HG02759 (cell line): ENCODE results near the gene TMCO1.
"Not testable (repeated sequence)": the region's sequence is repeated elsewhere in the genome, so short reads cannot be mapped to it uniquely, and the experiment has no call there.

Experiments
- ATAC-seq: cut with Tn5 transposase; IDR thresholded peaks from one replicate; pipeline ENCODE4 v1.9.1; 2021; ENCODE audit warnings: mild to moderate bottlenecking, moderate library complexity; ENCODE audit not compliant: unreplicated experiment

TMCO1 gene, protein sequence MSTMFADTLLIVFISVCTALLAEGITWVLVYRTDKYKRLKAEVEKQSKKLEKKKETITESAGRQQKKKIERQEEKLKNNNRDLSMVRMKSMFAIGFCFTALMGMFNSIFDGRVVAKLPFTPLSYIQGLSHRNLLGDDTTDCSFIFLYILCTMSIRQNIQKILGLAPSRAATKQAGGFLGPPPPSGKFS

DNA sequence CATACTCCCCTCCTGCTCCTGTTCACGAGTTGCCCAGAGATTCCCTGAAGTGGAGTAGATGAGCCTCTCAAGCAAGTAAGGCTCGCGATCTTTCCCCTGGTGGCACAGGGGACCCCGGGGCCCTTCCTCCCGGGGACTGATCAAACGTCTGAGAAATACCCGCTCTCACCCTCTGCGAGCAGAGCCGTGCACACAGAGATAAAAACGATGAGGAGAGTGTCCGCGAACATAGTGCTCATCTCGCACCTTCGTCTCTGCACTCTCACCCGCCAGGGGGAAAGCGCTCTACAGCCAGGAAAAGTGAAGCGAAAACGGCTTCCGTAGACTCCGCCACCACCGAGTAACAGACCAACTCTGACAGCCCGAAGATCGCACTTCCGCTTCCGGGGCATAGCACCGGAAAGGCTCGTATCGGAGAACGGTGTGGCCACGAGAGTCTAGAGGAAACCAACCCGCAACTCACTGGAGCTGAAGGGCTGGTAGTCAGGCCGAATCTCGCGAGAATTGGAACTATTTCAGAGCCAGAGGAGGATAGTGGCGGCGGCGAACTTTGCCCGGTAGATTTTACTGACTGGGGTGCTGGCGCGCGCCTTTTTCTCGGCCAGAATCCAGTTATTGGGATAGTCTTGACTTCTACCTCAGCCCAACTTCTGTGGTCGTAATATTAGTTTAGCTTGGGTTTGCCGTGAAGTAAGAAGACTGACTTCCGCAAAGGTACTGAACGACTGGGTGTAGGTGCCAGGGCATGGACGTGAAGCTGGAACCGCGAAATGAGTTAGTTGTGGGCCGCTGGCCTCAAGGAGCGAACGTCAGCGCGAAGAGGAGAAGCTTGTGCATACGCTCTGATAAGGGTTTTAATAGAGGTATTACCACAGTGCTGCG, at the start of gene TMCO1:
Gene TMCO1 (minus strand): TSS at position 356 of the 882 bp plus-strand sequence. CDS start 117 bp downstream, at position 239.
- ATAC-seq = peak; percentile 99

DNA sequence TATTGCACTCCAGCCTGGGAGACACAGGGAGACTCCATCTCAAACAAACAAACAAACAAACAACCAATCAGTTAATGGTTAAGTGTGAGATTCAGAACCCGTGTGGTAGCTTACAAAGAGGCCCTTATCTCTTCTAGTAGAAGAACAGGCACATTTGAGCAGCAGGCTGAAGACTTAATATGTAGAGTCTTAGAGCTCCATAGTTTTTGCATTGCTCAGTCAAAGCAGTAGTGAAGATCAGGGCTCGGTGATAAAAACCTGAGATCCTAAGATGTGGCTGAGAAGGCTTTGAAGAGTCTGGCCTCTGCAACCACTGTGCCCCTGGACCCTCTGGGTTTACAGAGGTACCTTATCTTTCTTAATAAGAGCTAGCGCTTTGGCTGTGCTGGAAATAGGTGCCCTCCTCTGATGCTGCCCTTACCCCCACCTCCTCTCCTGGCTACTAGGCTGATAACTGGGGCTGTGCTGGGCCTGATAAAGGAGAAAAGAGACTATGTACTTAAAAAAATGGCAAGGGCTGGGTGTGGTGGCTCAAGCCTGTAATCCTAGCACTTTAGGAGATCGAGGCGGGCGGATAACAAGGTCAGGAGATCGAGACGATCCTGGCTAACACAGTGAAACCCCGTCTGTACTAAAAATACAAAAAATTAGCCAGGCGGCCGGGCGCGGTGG, 48.3 kb upstream of the TMCO1 start:
- ATAC-seq = no peak

DNA sequence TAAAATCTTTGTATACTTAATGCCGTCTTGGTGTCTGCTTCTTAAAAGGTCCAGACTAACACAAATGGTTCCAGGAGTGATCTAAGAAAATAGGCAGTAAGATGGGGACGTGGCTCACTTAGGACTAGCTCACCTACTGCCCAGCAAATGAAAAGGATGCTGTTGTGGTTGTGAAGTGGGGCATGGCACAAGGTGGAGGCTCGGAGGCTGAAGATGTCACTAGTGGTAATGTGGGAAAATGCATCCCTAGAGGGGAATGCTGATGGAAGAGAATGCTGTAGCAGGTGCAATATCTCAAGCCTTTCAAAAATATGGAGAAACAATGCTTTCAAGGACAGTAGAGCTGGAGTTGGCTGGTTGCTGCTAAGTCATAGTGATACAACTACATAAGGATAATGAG, 47.5 kb upstream of the TMCO1 start:
- ATAC-seq = no peak

DNA sequence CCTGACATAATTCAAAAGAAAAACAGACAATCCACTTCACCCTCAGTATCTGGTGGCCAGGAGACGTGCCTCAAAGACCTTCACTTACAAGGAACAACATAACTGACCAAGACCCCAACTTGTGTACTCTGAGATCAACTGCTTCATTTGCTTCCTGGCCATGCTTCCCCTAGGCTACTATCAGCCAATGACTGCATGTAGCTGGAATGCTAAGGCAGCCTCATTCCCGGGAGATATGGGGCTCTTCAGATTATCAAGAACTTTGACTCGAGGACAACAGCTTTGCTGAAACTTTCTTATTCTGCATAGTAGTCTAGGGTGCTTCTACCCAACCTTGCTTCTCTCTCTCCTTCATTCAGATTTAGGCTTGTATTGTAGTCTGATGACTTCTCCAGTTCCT, 47.1 kb upstream of the TMCO1 start:
- no peak for ATAC-seq

DNA sequence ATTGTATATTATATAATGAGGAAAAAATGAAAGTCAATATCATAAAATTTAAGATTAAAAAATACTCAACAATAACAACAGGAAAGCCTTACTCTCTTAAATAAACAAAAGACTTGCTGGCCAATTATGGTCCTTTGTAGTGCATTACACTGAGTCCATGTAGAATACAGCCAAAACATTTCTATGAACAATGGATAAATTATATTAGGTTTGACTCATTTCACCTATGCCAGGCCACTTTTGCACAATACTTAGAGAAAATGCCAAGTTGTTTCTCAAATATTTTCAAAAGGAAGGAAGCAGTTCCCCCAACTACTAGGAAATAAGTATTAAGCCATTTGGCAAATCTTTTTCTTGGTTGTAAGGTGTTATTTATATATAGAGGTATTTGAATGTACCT, 38.9 kb upstream of the TMCO1 start:
- ATAC-seq = no peak

DNA sequence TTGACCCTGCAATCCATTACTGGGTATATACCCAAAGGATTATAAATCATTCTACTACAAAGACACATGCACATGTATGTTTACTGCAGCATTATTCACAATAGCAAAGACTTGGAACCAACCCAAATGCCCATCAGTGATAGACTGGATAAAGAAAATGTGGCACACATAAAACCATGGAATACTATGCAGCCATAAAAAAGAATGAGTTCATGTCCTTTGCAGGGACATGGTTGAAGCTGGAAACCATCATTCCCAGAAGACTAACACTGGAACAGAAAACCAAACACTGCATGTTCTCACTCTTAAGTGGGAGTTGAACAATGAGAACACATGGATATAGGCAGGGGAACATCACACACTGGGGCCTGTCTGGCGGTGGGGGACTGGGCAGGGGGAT, 35.8 kb upstream of the TMCO1 start:
- not testable (repeated sequence) for ATAC-seq

DNA sequence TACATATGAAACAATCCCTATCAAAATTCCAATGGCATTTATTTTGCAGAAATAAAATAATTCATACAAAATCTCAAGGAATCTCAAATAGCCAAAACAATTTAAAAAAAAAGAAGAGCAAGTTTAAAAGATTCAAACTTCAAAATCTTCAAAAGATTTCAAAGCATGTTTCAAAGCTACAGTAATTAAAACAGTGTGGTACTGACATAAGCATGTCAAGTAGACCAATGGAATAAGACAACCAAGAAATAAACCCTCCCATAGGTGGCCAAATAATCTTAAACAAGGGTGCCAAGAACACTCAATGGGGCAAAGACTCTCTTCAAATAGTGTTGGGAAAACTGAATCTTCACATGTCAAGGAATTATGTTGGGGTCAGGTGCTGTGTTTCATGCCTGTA, 30.7 kb upstream of the TMCO1 start:
- ATAC-seq = no peak

DNA sequence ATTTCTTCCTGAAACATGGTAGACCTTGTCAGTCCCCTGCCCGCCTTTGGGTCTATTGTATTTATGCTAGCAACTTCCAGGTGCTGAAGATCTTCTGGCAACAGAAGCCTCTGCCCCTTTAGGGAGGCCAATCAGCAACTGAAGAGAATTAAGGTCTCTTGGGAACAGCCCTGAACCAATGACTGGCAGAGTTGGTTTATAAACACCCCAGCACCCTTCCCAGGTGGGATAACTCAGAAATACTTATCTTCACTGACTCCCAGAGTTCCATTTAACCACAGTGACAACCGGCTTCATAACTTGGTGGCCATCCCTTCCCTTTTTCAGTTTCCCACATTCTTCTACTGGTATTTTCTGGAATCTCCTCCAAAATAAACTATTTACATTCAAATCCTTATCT, 27.2 kb upstream of the TMCO1 start:
- no peak for ATAC-seq

DNA sequence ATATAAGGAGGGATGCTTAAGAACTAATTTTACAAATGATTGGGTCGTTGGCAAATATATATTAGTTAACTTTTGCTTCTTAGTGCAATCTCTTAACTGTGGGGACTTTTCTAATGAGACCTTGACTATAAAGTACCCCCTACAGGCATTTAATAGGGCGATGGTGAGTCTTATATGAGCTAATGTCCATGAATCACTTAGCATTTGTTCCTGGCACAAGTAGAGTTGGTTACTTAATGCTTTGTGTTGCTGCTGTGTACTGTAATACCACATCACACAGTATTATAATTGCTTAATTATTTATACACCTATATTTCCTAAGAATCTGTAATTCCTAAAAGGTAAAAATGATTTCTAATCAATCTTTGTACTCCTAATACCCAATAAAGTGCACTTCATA, 25.3 kb upstream of the TMCO1 start:
- ATAC-seq = no peak

DNA sequence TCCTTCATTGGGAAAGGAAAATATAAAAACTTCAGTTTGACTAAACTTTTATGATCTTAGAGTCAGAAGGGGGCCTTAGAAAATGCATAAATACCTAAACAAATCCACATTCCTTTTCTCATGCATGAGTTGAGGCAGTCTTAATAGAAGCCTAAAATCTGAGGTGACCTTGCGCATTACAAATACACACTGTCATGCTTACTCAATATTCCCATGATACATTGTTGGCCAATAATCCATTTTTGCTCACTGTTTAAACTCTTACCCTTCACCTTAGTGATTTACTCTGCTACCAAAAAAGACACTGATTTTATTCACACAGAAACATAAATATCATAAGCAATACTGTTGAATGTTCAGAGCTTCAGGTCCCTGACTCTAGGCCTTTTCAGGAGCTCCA, 19.1 kb upstream of the TMCO1 start:
- no peak for ATAC-seq

DNA sequence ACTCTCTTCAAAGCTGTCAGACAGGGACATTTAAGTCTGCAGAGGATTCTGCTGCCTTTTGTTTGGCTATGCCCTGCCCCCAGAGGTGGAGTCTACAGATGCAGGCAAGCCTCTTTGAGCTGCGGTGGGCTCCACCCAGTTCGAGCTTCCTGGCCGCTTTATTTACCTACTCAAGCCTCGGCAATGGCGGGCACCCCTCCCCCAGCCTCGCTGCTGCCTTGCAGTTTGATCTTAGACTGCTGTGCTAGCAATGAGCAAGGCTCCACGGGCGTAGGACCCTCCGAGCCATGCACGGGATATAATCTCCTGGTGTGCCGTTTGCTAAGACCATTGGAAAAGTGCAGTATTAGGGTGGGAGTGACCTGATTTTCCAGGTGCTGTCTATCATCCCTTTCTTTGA, 14.9 kb upstream of the TMCO1 start:
- ATAC-seq = not testable (repeated sequence)

DNA sequence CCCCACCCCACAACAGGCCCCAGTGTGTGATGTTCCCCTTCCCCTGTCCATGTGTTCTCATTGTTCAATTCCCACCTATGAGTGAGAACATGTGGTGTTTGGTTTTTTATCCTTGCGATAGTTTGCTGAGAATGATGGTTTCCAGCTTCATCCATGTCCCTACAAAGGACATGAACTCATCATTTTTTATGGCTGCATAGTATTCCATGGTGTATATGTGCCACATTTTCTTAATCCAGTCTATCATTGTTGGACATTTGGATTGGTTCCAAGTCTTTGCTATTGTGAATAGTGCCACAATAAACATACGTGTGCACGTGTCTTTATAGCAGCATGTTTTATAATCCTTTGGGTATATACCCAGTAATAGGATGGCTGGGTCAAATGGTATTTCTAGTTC, 9.5 kb upstream of the TMCO1 start:
- ATAC-seq = not testable (repeated sequence)

DNA sequence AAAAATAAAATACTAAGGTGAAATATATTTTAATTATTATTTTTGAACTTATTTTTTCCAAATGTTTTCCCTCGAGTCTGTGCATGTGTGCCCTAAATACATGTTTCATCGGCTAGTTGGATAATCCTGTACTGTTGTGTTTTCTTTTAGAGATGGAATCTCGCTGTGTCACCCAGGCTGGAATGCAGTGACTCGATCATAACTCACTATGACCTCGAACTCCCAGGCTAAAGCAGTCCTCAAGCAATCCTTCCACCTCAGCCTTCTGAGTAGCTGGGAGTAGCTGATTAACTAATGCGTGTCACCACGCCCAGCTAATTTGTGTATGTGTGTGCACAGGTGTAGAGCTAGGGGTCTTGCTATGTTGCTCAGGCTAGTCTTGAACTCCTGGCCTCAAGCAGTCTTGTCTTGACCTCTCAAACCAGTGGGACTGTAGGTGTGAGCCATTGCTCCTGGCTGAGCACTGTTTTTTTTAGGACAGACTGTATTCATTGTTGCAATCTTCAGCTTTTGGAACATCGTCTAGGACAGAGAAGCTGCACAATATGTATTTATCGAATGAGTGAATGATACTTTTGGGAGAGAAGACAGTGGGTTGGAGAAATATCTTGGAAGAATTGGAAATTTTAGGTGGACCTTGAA, 4.8 kb upstream of the TMCO1 start:
- no peak for ATAC-seq

DNA sequence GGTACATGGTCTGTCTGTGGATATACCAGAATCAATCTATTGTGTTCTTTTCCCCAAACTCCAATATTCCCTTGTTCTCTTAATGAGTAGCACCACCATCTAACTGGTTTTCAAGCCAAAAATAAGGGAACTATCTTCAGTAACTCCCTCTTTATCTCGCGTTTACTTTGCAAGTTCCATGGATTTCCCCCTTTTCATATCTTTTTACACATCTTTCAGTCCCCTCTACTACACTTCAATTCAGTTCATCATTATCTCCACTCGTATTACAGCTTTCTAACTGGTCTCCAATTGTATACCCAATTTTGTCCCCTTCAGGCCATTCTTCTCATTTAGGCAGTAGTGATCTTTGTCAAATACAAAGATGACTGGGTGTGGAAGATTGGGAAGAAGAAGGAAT, 4.1 kb upstream of the TMCO1 start:
- ATAC-seq = no peak

DNA sequence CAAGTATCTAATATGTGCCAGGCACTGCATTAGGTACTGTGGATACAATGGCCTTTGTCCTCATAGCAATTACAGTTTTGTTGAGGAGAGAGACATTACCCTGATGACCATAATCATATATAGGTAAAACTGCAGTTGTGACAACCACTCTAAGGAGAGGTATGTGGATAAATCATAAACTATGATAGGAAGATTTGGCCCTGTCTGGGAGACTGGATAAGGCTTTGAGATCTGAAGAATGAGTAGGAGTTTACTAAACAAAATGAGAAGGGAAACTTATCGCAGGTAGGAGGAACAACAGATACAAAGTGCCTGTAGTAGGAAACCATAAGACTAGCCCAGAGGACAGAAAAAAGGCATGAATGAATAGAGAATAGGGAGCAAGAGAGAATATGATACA, 4.4 kb downstream of the TMCO1 start:
- ATAC-seq = no peak

DNA sequence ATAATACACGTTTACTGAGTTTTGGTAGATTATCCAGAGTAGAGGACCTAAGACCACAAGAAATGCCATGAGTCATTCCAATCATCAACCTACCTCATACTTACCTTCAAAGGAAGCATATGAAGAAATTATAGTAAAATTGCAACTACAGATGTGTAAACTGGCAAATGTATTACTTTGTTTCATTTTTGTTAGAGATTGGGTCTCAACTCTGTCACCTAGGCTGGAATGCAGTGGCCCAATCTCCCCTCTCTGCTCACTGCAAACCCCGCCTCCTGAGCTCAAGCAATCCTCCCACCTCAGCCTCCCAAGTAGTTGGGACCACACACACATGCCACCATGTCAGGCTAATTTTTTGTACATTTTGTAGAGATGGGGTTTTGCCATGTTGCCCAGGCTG, 5.2 kb downstream of the TMCO1 start:
- ATAC-seq = no peak

DNA sequence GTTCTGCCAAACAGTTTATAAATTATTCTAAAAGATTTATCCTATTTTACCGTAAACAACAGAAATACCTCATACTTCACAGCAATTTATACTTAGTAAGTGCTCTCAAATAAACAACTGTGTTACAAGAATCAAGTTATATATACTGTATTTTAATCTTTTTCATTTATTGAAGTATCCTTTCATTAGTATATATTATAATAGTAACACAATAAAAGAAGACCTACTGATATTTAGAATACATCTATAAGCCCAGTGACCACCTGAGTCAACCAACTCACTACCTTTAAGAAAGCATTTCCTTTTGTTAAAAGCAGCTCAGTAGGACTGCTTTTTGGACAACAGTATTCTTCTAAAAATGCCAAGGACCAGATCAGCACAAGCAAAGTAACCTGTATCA, 5.9 kb downstream of the TMCO1 start:
- no peak for ATAC-seq

DNA sequence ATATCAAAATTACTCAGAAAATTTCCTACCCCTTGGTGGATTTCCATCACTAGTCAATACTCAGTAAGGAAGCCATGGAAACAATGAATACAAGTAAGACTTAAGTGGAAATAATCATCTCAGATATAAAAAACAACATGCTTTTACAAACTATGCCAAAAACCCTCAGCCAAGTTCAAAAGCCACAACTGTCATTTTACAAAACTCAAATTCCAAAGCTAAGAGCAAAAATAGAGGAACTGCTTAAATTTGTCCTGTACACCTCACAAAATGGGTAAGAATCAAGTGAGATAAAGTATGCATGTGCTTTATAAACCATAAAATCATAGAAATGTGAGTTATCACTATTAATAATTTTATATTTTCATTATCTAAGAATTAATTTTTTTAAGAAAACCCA, 9.6 kb downstream of the TMCO1 start:
- no peak for ATAC-seq

DNA sequence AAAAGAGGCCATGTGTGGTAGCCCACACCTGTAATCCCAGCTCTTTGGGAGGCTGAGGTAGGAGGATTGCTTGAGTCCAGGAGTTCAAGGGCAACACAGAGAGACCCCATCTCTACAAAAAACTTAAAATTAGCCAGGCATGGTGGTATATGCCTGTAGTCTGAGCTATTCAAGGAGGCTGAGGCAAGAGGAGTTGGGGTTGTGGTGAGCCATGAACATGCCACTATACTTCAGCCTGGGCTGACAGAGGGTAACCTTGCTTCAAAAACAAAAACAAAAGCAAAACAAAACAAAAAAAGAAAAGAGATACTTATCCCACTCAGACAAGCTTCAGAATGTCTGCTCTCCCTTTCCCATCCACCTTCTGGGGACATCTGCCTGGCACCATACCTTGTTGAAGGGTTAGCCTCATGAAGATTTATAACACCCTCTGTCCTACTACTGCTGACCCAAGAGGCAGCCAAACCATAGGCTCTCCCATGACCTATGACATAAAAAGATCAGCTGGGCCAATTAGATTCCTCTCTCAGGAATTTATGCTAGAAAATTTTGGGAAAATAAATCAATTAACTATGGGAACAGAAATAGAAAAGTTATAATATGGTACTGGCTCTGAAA, 13.2 kb downstream of the TMCO1 start:
- no peak for ATAC-seq

DNA sequence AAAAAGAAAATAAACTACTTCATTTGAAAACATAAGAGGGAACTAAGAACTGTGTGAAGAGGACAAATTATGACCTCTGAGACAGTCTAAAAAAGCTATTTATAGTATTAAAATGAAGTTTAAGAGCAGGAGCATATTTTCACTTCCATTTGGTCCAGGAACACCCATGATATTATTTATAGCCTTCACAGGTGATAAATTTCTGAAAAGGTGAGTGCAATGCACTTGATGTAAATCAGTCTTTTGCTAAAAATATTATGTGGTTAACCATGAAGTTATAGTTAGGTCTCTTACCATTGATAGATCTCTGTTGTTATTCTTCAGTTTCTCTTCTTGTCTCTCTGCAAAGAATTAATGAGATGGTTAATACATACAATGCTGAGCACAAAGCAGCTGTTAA, 14.7 kb downstream of the TMCO1 start:
- ATAC-seq = peak; percentile 86

DNA sequence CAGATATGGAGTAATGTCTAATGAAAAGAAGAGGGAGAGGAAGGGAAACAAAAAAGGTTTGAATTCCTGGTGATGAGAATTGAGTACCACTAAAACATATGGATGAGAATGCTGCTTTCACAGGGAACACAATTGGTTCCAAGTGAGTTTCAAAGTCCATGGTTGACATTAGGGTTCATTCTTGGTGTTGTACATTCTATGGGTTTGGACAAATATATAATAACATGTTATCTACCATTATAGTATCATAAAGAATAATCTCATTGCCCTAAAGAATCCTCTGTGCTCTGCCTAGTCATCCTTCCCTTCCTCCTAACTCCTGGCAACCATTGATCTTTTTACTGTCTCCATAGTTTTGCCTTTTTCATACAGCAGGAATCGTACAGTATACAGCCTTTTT, 20.1 kb downstream of the TMCO1 start:
- ATAC-seq = no peak
